GM21360 (cell line): ENCODE results near the gene C1orf167.
A peak's percentile ranks its signal among the peaks of the same experiment; 100 is the strongest.

Experiments
- ATAC-seq: cut with Tn5 transposase; IDR thresholded peaks from one replicate; pipeline ENCODE4 v1.9.1; 2021; ENCODE audit warnings: mild to moderate bottlenecking, moderate library complexity; ENCODE audit not compliant: unreplicated experiment

C1orf167 gene

DNA sequence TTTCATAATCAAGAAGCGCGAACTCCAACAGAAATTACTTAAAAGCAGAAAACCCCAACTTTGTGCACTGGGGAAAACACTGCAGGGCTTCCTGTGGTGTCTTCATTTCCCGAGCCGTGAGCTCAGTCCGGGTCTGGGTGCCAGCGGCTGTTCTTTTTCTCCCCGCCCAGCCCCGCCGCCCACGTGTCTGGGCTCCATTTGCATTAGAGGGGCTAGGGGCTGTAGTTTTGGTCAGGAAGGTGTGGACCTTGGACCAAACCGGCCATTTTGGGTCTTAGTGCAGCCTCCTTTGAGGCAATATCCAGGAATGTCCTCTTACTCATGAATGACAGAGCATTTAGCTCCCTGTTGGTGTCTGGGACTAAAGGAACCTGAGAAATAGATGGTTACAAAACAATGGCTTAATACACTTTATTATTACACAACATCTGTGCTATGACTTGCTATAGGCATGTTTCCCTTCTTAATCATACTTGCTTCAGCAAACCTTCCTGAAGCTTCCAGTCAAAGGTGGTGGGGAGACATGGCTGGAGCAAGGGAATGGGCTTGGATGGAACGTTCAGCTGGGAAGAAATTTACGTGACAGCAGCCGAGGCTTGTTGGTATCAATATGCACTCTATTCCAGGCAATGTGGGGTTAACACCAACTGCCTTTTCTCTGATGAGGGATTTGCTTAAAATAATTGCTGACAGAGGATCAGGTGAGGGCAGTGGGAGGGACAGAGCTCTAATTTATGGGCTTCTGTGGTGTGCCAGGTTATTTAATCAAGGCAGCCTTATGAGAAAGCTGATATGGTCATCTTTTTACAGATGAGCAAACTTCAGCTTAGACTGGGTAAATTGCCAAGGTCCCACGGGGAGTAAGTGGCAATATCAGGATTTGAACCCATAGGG is 25.0 kb upstream of the C1orf167 start:
- peak; percentile 34 for ATAC-seq

- ATAC-seq: no peak
These were observed 23.9 kb upstream of the C1orf167 start for GRCh38 chr1:11738096-11738495.

DNA sequence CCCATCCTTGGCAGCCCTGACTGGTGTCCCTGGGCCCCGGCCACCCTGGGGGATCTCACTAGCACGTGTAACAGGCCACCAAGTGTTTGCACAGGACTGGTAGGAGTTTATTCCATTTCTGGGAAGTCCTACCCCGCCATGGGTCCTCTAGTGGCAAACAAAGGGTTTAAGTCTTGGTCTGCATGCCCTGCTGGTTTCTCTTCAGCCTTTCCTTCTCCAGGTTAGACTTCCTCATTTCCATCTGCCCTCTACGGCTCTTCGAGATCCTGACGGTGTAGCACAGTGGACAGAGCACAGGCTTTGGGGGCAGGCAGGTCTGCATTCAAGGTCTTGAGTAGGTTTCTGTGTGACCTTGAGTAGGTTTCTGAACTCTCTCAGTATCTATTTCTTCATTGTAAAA is 23.2 kb upstream of the C1orf167 start:
- ATAC-seq: no peak

DNA sequence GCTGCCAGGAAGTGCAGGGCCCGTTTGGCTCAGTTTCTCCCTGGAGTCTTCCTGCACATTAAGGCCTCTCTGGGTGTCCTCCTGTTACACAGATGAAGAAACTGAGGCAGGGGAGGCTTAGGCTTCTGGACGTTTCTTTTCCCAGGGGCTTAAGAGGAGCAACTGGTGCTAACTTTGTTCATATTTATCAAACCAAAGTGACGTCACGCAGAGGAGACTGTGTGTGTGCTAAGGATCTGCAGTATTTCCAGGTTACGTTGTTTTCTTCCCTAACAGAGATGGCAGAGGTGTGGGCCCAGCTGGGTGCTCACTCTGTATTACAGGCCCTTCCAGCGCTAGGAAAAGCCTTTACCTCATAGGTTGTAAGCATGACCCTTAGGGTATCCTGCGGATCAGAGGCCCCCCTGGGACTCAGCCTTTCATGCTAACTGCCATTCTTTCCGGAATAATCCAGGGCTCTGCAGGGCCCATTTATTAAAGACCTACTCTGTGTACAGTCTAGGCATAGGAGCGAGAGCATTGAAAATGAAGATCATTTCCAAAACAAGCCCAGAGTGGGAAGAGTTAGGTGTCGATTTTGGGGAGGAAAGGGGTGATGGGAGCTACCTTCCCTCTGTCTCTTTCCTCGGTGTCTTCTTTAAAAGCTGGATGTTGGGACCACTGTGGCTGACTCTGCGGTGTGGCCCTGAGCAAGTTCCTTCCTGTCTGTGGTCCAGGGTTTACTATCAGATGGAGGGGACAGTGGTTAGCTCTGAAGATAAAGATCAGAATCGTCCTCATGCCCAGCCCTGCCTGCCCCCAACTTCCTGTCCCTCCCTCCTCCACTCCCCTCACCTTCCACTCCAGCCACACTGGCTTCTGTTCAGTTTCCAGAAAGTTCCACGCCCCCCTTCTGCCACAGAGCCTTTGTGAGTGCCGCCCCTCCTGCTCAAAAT is 21.5 kb upstream of the C1orf167 start:
- no peak for ATAC-seq

- ATAC-seq: no peak
These were observed 20.5 kb upstream of the C1orf167 start for GRCh38 chr1:11741482-11741881.

DNA sequence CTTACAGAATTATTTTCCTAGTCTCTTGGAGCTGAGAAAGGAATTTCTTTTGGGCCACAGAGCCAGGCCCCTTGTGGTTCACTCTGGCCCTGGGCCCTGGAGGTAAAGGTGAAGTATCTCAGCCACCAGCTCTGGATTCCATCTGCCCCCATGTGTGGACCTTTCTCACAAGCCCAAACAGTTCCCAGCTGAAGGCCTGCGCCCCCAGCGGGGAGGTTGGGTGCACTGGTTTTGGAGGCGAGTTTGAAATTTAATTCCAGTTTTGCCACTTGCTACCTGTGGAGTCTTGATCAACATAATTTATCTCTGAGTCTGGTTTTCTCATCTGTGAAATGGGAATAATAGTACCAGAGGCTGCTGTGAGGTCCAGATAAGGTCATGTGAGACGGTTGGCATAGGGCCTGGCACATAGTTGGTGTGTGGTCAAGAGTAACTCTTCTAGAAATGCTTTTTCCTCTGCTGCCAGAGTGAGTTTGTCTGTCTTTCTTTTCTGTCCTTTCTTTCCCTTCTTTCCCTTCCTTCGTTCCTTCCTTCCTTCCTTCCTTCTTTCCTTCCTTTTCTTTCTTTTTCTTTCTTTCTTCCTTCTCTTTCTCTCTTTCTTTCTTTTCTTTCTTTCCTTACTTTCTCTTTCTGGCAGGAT is 20.0 kb upstream of the C1orf167 start:
- no peak for ATAC-seq

- no peak for ATAC-seq
These were observed 17.7 kb upstream of the C1orf167 start for GRCh38 chr1:11744287-11744686.

DNA sequence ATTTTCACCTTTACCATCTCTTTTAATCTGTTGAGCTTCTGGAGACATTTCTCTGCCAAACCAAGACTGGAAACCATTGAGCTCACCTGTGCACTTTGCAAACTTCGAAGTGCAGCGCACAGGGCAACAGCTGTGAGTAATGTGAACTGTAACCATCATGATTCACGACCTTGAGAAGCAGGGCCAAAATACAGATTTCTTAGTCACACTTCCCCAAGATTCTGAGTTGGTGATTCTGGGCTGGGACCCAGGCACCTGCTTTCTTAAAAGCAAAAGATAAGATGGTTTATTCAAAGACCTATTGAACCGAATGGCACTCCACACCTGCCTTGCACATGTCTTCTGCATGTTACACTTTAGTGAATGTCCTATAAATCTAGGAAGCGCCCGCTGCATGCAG is 15.9 kb upstream of the C1orf167 start:
- ATAC-seq: no peak

GRCh38 chr1:11746795-11747487 is 15.1 kb upstream of the C1orf167 start:
- no peak for ATAC-seq

GRCh38 chr1:11748294-11749202 is 13.4 kb upstream of the C1orf167 start:
- ATAC-seq: no peak

- ATAC-seq: no peak
These were observed 12.7 kb upstream of the C1orf167 start for GRCh38 chr1:11749203-11749689.

DNA sequence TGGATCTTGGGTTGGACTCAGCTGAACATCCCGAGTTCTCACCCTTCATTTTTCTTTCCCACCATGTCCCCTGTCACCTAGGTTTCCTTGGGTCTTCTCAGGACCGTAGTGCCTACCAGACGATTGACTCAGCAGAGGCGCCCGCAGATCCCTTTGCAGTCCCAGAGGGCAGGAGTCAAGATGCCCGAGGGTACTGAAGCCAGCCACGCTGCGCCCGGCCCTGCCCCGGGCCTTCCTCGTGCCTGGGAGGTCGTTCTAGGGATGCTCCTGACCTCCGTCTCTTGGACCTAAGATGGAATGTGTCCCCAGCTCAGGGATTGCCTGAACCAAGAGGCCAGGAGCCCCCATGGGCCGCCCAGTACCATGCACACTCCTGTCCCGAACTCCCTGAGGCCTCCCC is 12.0 kb upstream of the C1orf167 start:
- no peak for ATAC-seq

- ATAC-seq: no peak
These were observed 10.9 kb upstream of the C1orf167 start for GRCh38 chr1:11751087-11751486.

DNA sequence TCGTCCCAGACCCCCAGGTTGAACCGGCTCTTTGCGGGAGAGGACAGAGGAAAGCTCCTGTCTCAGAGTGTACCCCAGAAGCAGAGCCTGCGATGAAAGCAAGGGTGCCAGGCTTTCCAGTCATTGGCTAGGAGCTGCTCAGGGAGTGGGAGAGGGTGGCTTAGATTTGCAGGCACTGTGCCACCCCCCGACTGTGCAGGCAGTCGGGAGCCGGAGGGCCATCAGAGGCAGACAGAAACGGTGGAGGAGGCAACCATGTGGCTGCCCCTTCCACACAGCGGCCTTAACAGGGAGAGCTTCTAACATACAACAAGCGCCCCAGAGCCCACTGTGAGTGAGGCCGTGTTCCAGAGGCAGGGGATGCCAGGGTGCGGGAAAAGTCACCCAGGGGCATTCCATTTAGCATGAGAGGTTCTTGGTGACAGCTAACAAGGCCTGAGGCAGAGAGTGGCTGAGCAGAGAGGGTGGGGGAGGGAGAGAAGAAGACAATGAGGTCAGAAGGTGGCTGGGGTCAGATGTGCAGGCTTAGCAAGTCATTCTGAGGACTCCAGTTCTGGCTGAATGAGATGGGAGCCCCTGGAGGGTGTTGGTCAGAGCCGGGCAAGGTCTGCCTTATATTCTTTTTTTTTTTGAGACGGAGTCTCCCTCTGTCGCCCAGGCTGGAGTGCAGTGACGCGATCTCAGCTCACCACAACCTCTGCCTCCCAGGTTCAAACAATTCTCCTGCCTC is 9.5 kb upstream of the C1orf167 start:
- no peak for ATAC-seq

GRCh38 chr1:11753555-11754208 is 8.3 kb upstream of the C1orf167 start:
- ATAC-seq: no peak

DNA sequence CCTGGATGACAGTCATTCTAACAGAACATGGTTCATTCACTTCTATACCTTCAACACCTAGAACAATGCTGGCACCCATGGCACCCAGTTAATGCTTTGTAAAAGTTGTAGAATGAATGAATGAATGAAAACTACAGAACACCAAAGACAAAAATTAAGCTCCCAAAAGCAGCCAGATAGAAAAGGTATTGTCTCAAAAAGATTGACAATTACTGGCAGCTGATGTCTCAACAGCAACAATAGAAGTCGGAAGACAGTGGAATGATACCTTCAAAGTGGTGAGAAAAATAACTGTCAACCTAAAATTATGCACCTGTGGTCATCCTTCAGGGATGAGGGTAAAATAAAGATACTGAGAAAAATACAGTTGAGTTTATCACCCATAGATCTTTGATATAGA is 4.9 kb upstream of the C1orf167 start:
- no peak for ATAC-seq

DNA sequence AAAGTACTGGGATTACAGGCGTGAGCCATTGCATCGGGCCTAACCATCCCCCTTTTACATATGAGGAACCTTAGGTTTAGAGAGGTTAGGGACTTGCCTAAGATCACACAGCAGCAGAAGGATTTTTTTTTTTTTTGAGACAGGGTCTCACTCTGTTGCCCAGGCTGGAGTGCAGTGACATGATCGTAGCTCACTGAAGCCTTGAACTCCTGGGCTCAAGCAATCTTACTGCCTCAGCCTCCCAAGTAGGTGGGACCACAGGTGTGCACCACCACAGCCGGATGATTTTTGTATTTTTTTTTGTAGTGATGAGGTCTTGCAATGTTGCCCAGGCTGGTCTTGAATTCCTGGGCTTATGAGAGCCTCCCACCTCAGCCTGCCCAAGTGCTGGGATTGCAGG is 2.2 kb upstream of the C1orf167 start:
- ATAC-seq: no peak

DNA sequence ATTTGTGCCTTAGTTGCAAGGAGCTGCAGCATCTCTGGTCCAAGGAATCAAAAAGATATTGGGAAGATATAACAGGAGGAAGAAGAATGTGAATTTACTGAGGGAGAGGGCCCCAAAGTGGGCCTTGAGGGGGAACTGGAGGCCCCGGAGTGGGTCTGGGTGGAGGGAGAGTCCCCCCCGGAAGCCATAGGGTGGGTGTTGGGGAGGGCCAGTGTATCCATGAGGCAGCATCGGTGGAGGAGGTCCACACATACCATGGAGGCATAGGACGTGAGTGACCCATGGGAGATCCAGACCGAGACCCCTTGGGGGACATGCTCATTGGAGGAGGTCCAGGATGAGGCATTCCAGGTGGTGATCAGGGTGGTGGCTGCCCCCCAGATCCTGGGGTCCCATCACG is 708 bp upstream of the C1orf167 start:
- no peak for ATAC-seq
